ENCODE data around the gene C2orf76. TPM values are rescaled to one million over a fixed set of nuclear protein-coding genes. Genes with fewer than 3 reads are reported as not detected.

Gene C2orf76
- total and polyA plus RNA-seq, 2 of the 4 experiments (the other 2 are of a cell fraction), result 10.6 to 12.6 TPM

DNA sequence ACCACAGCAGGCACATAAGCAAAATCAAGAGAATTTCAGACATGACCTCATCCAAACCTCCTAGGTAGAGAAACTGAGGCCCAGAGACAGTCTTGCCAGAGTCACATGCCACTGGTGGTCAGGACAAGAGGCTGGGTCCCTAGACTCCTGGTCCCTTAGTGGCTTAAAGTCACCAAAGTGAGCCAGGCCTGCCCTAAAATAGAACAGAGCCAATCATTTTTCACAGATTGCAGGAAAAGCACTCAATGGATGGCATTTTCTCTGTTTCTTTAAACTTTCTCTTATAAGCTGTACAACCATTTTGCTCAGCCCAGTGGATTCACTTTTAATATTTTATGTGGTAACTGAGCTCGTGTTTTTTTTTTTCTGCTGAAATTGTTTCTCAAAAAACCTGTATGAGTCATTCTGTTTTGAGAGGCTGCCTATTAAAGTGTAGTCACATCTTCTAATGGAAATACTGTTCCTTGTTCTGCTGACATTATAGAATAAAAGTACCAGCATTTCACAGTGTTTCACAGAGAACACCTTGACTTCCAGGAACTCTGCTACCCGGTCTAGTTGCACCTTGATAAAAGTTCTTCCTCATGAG lies 113.4 kb downstream of the C2orf76 start (continued):
- TF ChIP-seq MAFK (IDR thresholded peaks at IDR 0.05; ENCODE audit: low read depth, low read length), result no peak
- TF ChIP-seq FOS (IDR thresholded peaks at IDR 0.05; ENCODE audit: low read depth, low read length), result peak; percentile 62

Other genes starting within 250 kb of the C2orf76 start
- gene C1QL2, start 208.1 kb downstream of the C2orf76 start, total RNA-seq (2012; rRNA removed), result not detected in 2 replicates
- not detected in 2 replicates for gene C1QL2, start 208.1 kb downstream of the C2orf76 start, polyA plus RNA-seq (2012; rRNA removed)
- gene STEAP3, start 143.0 kb downstream of the C2orf76 start, total RNA-seq (2012; rRNA removed), result 18.9 and 19.4 TPM in 2 replicates
- 43.9 and 46.6 TPM in 2 replicates for gene STEAP3, start 143.0 kb downstream of the C2orf76 start, polyA plus RNA-seq (2012; rRNA removed)
- 42.5 and 69.7 TPM in 2 replicates for gene DBI, start 143 bp upstream of the C2orf76 start, total RNA-seq (2012; rRNA removed)
- 243 and 278 TPM in 2 replicates for gene DBI, start 143 bp upstream of the C2orf76 start, polyA plus RNA-seq (2012; rRNA removed)
- under 0.01 TPM in 1 of 2 replicates, not detected in the other for gene TMEM37, start 65.0 kb upstream of the C2orf76 start, total RNA-seq (2012; rRNA removed)
- 0.30 and 0.39 TPM in 2 replicates for gene TMEM37, start 65.0 kb upstream of the C2orf76 start, polyA plus RNA-seq (2012; rRNA removed)
- gene SCTR, start 157.6 kb upstream of the C2orf76 start, total RNA-seq (2012; rRNA removed), result not detected in 2 replicates
- gene SCTR, start 157.6 kb upstream of the C2orf76 start, polyA plus RNA-seq (2012; rRNA removed), result not detected in 2 replicates
- not detected in 2 replicates for gene CFAP221, start 177.6 kb upstream of the C2orf76 start, total RNA-seq (2012; rRNA removed)
- gene CFAP221, start 177.6 kb upstream of the C2orf76 start, polyA plus RNA-seq (2012; rRNA removed), result not detected in 2 replicates